Measurements from ENCODE around the gene KCNT2. TPM values are rescaled to one million over a fixed set of nuclear protein-coding genes. Genes with fewer than 3 reads are reported as not detected.

Gene KCNT2
- total RNA-seq, 1 experiment from 2014 or later: 9.1 TPM

DNA sequence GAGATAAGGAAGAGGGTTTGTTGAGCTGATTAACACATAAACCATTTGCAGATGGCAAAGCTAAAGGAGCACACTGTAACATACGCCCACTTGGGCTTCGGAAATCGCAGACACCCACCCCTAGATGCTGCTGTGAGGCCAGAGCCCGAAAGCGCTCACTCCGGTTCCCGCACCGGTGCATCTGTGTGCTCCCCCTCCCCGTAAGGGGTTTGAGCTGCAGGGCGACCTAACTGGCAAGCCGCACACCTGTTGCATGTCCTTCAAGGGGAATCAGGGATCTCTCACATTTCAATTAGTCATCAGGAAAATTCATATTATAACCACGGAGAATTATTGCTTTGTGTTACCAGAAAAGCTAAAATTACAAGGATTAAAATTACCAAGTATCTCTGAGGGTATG lies 42.2 kb upstream of the KCNT2 start:
- H3K23me2 ChIP-seq (ENCODE audit: insufficient read length, low read depth, low read length, poor library complexity, severe bottlenecking): no peaks in the 10 kb centered on the region
- H4K5ac ChIP-seq (ENCODE audit: insufficient read length, low read depth, low read length): no peak overlapping the region
- no peak overlapping the region for H2BK120ac ChIP-seq (ENCODE audit: low read depth, low read length, poor library complexity, severe bottlenecking)
- peaks cover 2 to 3% of the 10 kb centered on the region in 2 experiments for H3K4me1 Mint-ChIP-seq
- no peak overlapping the region for H3K4ac ChIP-seq (ENCODE audit: low read depth, low read length)
- H3K9me3 ChIP-seq (ENCODE audit: control insufficient read depth, low read depth, low read length): no peaks in the 10 kb centered on the region
- no peak overlapping the region for H2AFZ ChIP-seq (ENCODE audit: low read length)
- H4K20me1 ChIP-seq (ENCODE audit: control insufficient read depth, insufficient read depth, insufficient read length): no peaks in the 10 kb centered on the region
- H3K14ac ChIP-seq (ENCODE audit: insufficient read depth, low read length): no peak overlapping the region
- H3K56ac ChIP-seq (ENCODE audit: insufficient read length, low read depth, low read length): no peak overlapping the region
- no peak overlapping the region for H3K18ac ChIP-seq (ENCODE audit: insufficient read length, low read depth, low read length)
- no peaks in the 10 kb centered on the region for H3K27me3 Mint-ChIP-seq (ENCODE audit: low read depth)
- H3K27me3 ChIP-seq (ENCODE audit: insufficient read depth, low read length): no peaks in the 10 kb centered on the region
- no peaks in the 10 kb centered on the region for H3K36me3 Mint-ChIP-seq (ENCODE audit: insufficient read depth in 1 of 3, low read depth in 3 of 3)
- no peak overlapping the region for H3K23ac ChIP-seq (ENCODE audit: insufficient read length, low read depth, low read length)
- H3T11ph ChIP-seq (ENCODE audit: low read length): no peak overlapping the region
- H4K8ac ChIP-seq (replicated peaks; ENCODE audit: insufficient read length, low read depth, low read length): no peak overlapping the region
- TF ChIP-seq, protein P1, sequence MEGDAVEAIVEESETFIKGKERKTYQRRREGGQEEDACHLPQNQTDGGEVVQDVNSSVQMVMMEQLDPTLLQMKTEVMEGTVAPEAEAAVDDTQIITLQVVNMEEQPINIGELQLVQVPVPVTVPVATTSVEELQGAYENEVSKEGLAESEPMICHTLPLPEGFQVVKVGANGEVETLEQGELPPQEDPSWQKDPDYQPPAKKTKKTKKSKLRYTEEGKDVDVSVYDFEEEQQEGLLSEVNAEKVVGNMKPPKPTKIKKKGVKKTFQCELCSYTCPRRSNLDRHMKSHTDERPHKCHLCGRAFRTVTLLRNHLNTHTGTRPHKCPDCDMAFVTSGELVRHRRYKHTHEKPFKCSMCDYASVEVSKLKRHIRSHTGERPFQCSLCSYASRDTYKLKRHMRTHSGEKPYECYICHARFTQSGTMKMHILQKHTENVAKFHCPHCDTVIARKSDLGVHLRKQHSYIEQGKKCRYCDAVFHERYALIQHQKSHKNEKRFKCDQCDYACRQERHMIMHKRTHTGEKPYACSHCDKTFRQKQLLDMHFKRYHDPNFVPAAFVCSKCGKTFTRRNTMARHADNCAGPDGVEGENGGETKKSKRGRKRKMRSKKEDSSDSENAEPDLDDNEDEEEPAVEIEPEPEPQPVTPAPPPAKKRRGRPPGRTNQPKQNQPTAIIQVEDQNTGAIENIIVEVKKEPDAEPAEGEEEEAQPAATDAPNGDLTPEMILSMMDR (conservative IDR thresholded peaks at IDR 0.05): no peak
- no peaks in the 10 kb centered on the region for H3K4me1 ChIP-seq (ENCODE audit: insufficient read depth, low read length)
- no peak overlapping the region for H3K27ac ChIP-seq (ENCODE audit: insufficient read length, low read depth, low read length)
- H2BK5ac ChIP-seq (ENCODE audit: insufficient read length, low read length): no peak overlapping the region
- H2BK20ac ChIP-seq (ENCODE audit: low read depth, low read length, poor library complexity, severe bottlenecking): no peak overlapping the region
- H3K9me3 Mint-ChIP-seq: no peaks in the 10 kb centered on the region
- peak overlapping the region in 2 of 3 experiments; percentile 22 to 76; a peak in 2 of 7 replicates for H3K27ac Mint-ChIP-seq
- no peak overlapping the region for H3K4me2 ChIP-seq (ENCODE audit: insufficient read depth, insufficient read length, low read length)
- H2BK15ac ChIP-seq (ENCODE audit: low read depth, low read length): no peak overlapping the region
- DNase-seq: peak; percentile 35
- H3K9ac ChIP-seq (ENCODE audit: extremely low read depth, insufficient read length, low read length): no peak overlapping the region
- no peak overlapping the region for H2AK5ac ChIP-seq (ENCODE audit: insufficient read length, low read length)
- no CpG with 5 or more reads among the region's 12 CpGs for WGBS (ENCODE audit: extremely low coverage, insufficient read length, low lambda C conversion rate)
- H3K79me1 ChIP-seq (ENCODE audit: insufficient read depth, low read depth, low read length, poor library complexity, severe bottlenecking): no peaks in the 10 kb centered on the region
- H2BK12ac ChIP-seq (ENCODE audit: insufficient read length, low read depth, low read length): no peak overlapping the region
- no peaks in the 10 kb centered on the region for H3K79me2 ChIP-seq (ENCODE audit: insufficient read depth, low read length)
- peak overlapping the region in 1 of 2 experiments; percentile 38; a peak in 2 of 5 replicates for H3K4me3 Mint-ChIP-seq
- H4K91ac ChIP-seq (ENCODE audit: insufficient read length, low read depth, low read length): no peak overlapping the region

Measured in H9 (cell line).